GM10248 (cell line): ENCODE results near the gene RNF157.
A peak's percentile ranks its signal among the peaks of the same experiment; 100 is the strongest.
"Not testable (repeated sequence)": the region's sequence is repeated elsewhere in the genome, so short reads cannot be mapped to it uniquely, and the experiment has no call there.

Experiments used
- CTCF ChIA-PET: fragments of 300-600 bp; sonication (Branson Sonifier 250); formaldehyde crosslinking; extraction: SDS; loops from one replicate; lab custom pipeline; 2021; ENCODE audit warnings: antibody characterized with exemption; lab: Yijun Ruan, JAX
- POLR2A ChIA-PET: fragments of 350-650 bp; sonication (Branson Sonifier 250); formaldehyde crosslinking; extraction: SDS; loops from one replicate; lab custom pipeline; 2020; ENCODE audit warnings: antibody characterized with exemption; lab: Yijun Ruan, JAX
- DNase-seq: peaks from one replicate; pipeline ENCODE4 v3.0.0; 2012; ENCODE audit errors: extremely low spot score
- CTCF ChIP-seq: IDR thresholded peaks from 2 replicates; pipeline ENCODE4 v1.5.1; 2012; ENCODE audit warnings: mild to moderate bottlenecking, low read depth; ENCODE audit errors: extremely low read depth, missing control alignments, control extremely low read depth

RNF157 gene

GRCh38 chr17:76195281-76196096 lies 44.8 kb downstream of the RNF157 start:
- no peak for TF ChIP-seq CTCF
- DNase-seq, result no peak
- POLR2A ChIA-PET, result no interaction called here
- CTCF ChIA-PET, result interaction anchor here (1.3 to 3.7 kb wide), 7 partner anchors 12 to 190 kb away, joined by 3 to 18 read pairs (median 3); no protein-coding TSS in a partner anchor

- ChIA-PET POLR2A (no interaction called here), CTCF (interaction anchor here (0.9 to 4.5 kb wide), 3 partner anchors 12 to 73 kb away, joined by 4 to 58 read pairs (median 7); no protein-coding TSS in a partner anchor)
- DNase-seq, result no peak
- TF ChIP-seq CTCF, result no peak
Observed at GRCh38 chr17:76193591-76193990, 46.7 kb downstream of the RNF157 start.

- ChIA-PET CTCF (interaction anchor here (0.8 to 4.5 kb wide), 10 partner anchors 9 to 95 kb away, joined by 3 to 58 read pairs (median 4); no protein-coding TSS in a partner anchor), POLR2A (interaction anchor here (0.7 to 1.6 kb wide), 3 partner anchors 73 to 86 kb away, joined by 3 to 15 read pairs (median 5); partner anchors contain the start of gene UBALD2)
- no peak for TF ChIP-seq CTCF
- peak; percentile 62 for DNase-seq
Observed at GRCh38 chr17:76191896-76192295, 48.4 kb downstream of the RNF157 start.

GRCh38 chr17:76189741-76190140 lies 50.6 kb downstream of the RNF157 start:
- CTCF ChIA-PET, result interaction anchor here (0.8 to 4.5 kb wide), 5 partner anchors 8 to 90 kb away, joined by 3 to 58 read pairs (median 4); no protein-coding TSS in a partner anchor
- POLR2A ChIA-PET, result no interaction called here
- no peak for TF ChIP-seq CTCF
- no peak for DNase-seq

GRCh38 chr17:76189247-76189646 lies 51.0 kb downstream of the RNF157 start:
- ChIA-PET CTCF (interaction anchor here (0.7 to 1.3 kb wide), 5 partner anchors 9 to 91 kb away, joined by 3 to 6 read pairs (median 4); no protein-coding TSS in a partner anchor), POLR2A (no interaction called here)
- no peak for TF ChIP-seq CTCF
- DNase-seq, result no peak

- CTCF ChIA-PET, result interaction anchor here (0.7 to 1.3 kb wide), 6 partner anchors 8 to 92 kb away, joined by 3 to 6 read pairs (median 4); partner anchors contain the start of gene UBALD2
- DNase-seq, result no peak
- POLR2A ChIA-PET, result interaction anchor here (1.0 kb wide), 1 partner anchor 80 kb away, joined by 3 read pairs; no protein-coding TSS in a partner anchor
- no peak for TF ChIP-seq CTCF
Observed at GRCh38 chr17:76188213-76189016, 51.9 kb downstream of the RNF157 start.

GRCh38 chr17:76186774-76187173 lies 53.5 kb downstream of the RNF157 start:
- CTCF ChIA-PET, result interaction anchor here (1.5 kb wide), 1 partner anchor 93 kb away, joined by 3 read pairs; no protein-coding TSS in a partner anchor
- POLR2A ChIA-PET, DNase-seq: not testable (repeated sequence)
